GM21737 (cell line): ENCODE results near the gene MRPS26.
A peak's percentile ranks its signal among the peaks of the same experiment; 100 is the strongest.
"Not testable (repeated sequence)": the region's sequence is repeated elsewhere in the genome, so short reads cannot be mapped to it uniquely, and the experiment has no call there.

Source experiments
- ATAC-seq: cut with Tn5 transposase; IDR thresholded peaks from one replicate; pipeline ENCODE4 v1.9.1; 2021; ENCODE audit warnings: mild to moderate bottlenecking, moderate library complexity; ENCODE audit not compliant: unreplicated experiment

The MRPS26 gene

DNA sequence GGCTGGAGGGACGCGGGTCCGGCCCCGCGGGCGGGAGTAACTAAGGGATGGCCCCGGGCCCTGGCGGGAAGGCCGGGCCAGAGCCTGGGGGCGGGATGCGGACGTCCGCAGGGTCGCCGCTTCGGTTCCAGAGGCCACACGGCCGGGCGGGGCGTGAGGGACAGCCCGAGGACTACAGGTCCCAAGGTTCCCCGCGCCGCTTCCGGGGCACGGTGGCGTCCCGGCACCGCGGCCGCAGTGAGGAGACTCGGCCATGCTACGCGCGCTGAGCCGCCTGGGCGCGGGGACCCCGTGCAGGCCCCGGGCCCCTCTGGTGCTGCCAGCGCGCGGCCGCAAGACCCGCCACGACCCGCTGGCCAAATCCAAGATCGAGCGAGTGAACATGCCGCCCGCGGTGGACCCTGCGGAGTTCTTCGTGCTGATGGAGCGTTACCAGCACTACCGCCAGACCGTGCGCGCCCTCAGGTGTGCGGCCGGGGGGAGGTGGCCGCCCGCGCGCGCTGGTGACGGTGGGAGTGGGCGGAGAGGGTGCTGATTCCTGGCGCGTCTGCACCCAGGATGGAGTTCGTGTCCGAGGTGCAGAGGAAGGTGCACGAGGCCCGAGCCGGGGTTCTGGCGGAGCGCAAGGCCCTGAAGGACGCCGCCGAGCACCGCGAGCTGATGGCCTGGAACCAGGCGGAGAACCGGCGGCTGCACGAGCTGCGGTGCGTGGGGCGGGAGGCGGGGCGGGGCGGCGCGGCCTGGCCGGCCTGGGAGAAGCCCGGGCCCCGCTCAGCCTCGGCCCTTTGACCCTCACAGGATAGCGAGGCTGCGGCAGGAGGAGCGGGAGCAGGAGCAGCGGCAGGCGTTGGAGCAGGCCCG, at the start of gene MRPS26:
MRPS26 (plus strand) TSS at position 237 of the 861 bp plus-strand sequence; CDS start at position 254, 17 bp downstream.
- ATAC-seq, result peak; percentile 89

- ATAC-seq, result no peak
Observed at GRCh38 chr20:2998728-2999127, 47.1 kb upstream of the MRPS26 start.

DNA sequence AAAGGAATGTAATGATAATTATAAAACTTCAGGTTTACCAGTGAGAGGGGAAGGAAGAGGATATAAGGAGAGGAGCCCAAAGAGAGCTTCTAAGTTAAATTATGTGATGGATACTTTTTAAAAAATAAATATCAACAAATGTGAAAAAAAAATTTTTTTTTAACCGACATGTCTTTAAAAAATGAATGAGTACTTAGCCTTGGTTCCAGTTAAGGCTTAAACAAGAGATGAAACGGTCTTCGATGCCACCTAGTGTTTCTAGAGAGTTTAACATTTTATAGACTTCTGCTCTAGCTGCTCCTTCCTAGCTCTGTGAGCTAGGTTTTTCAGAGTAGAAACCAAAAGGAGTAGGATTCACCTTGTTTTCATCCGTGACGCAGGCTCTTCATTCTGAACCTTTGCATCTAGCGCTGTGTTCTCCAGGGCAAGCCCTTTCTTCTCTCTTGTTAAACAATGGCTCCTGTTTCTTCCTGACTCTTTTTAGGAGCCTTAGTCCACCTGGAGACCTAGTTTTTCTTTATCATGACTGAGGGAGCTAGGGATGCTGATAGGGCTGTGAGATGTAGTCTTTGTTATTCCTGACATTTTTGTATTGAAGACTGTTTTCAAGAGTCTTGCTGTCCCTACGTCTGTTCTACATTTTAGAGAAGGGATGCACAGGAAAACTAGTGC, 44.9 kb upstream of the MRPS26 start:
- ATAC-seq, result no peak

GRCh38 chr20:3003416-3003815, 42.4 kb upstream of the MRPS26 start:
- no peak for ATAC-seq

GRCh38 chr20:3010985-3011723, 34.7 kb upstream of the MRPS26 start:
- no peak for ATAC-seq

DNA sequence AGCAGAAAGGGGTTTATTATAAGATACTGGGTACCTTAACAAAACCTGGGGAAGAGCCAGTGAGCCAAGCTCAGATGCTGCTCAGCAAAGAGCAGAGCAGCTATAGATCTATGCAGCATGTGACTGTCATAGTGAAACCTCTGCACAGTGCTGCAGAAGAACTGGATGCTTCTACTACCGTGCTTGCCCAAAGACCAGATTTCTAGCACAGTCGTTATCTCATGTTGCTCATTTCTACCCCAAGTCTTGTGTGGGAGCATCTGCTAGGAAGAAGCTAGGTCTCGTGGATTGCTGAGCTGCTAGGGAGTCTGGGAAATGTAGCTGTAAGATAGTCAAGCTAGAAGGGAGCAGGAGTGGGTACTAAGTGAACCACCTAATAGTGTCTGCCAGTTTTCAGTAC, 34.1 kb upstream of the MRPS26 start:
- ATAC-seq, result no peak

DNA sequence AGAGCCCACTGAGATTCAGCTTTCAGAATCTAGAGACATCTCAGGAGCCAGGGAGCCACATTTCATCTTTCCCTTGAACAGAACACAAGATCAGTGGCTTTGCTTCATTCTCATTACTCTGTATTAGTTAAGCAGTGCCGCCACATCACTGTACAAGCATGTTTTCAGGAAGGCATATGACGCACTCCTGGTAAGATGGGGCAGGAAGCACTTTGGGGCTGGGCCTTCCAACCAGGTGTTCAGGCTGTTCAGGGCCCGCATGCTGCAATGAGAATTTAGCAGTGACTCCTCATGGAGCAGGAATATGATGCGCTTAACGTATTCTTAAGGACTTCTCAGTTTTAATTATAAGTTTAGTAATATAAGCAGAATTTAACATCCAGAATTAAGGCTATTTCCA, 32.1 kb upstream of the MRPS26 start:
- no peak for ATAC-seq

DNA sequence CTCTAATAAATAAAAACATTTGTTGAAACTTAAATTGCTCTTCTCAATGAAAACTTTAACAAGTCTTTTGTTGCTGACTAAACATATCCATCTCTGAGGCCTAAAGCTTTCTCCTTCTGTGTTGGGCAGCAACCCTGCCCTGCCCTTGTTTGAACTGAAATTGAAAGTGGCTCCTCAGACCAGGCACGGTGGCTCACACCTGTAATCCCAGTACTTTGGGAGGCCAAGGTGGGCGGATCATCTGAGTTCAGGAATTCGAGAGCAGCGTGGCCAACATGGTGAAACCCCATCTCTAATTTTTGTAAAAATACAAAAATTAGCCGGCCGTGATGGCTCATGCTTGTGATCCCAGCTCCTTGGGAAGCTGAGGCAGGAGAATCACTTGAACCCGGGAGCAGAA, 31.7 kb upstream of the MRPS26 start:
- ATAC-seq, result no peak

GRCh38 chr20:3014662-3015061, 31.2 kb upstream of the MRPS26 start:
- no peak for ATAC-seq

- ATAC-seq, result not testable (repeated sequence)
Observed at GRCh38 chr20:3015302-3015701, 30.6 kb upstream of the MRPS26 start.

- no peak for ATAC-seq
Observed at GRCh38 chr20:3021327-3021726, 24.5 kb upstream of the MRPS26 start.

GRCh38 chr20:3021777-3022176, 24.1 kb upstream of the MRPS26 start:
- ATAC-seq, result no peak

GRCh38 chr20:3022559-3023490, 23.0 kb upstream of the MRPS26 start:
- ATAC-seq, result not testable (repeated sequence)

DNA sequence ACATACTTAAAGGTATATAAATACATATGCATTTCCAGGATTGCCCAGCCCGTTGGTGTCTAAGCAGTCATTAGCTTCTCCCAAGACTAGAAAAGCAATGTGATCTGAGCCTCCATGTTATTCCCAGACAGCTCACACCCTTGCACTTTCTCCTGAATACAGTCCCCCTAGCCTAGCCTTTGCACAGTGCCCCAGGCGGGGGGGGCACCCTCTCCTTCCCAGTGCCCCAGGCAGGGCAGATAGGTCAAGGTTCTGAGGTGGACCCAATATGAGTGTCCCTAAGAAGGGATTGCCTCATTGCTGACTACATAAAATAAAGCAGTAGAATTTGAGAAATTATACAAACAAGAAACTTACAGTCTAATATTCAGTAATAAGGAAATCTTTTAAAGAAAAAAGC, 17.9 kb upstream of the MRPS26 start:
- no peak for ATAC-seq

GRCh38 chr20:3031524-3032147, 14.2 kb upstream of the MRPS26 start:
- no peak for ATAC-seq

DNA sequence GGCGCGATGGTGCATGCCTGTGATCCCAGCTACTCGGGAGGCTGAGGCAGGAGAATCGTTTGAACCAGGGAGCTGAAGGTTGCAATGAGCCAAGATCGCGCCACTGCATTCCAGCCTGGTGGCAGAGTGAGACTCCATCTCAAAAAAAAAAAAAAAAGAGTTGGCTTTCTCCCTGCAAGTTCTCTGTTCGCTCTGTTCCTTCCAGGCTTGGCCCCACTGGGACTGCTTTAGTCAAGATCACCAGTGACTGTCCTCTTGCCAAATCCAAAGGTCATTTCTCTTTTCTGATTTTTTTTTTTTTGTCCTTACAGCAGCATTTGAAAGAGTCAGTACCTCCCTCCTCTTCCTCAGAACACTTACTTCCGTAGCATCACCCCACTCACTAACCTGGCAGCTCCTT, 13.2 kb upstream of the MRPS26 start:
- ATAC-seq, result no peak

DNA sequence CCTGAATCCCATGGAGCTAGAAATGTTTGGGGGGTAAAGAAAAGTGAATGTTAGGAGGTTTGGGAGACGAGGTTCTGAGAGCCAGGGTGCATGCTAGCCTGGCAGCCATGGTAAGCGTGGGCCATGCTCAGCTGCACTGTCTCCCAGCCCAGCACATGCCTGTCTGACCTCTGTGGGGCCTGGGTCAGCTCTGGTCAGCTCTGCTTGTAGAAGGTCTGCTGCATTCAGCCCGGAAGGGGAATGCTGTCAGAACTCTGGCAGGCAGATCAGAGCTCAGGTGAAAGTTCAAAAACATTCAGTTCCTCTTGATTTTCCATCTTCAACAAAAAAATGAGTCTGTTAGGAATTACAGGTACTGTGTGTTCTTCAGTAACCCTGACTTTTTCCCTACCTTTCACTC, 8.2 kb upstream of the MRPS26 start:
- ATAC-seq, result no peak

DNA sequence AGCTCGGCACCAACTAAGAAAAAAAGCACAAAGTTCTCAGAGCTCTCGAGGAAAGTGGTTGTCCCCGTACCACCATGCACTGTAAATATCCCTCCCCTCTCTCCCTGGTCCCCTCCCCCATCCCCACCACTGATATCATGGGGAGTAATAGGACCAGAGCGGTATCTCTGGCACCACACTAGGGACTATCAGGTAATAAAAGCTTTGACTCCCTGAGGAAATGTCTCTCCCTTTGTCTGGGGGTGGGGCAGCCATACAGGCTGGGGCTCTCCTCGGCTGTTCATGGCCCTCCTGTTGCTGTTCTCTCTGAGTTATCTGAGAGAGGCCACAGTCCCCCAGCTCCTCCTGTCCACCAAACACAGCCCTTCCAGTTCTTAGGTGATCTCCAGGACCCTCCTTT, 7.4 kb upstream of the MRPS26 start:
- no peak for ATAC-seq

- no peak for ATAC-seq
Observed at GRCh38 chr20:3039426-3039825, 6.4 kb upstream of the MRPS26 start.

- no peak for ATAC-seq
Observed at GRCh38 chr20:3040086-3040485, 5.8 kb upstream of the MRPS26 start.
